Measurements from ENCODE around the gene SPINDOC. TPM values are rescaled to one million over a fixed set of nuclear protein-coding genes. Genes with fewer than 3 reads are reported as not detected.

SPINDOC gene
- total RNA-seq, 2 donors from 2014 or later: 7.0 to 12.1 TPM

DNA sequence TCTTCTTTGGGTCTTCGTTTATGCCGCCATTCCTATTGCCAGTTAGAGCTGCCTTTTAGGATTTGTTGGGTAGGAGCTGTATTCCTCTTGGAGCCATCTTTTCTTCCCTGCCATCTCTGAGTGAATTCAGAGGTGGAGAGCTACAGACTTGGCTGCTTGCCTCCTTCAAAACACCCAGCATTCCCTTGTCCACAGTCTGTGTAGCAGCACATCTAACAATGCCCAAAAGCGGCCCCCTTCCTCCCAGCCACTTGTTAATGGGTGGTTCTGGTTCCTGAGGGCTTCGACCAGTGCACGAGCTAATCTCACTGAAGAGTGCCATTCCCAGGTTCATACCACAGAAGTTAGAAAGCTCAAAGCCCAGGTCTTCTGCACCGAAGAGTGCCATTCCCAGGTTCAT lies 63.4 kb downstream of the SPINDOC start:
- H3K9me3 ChIP-seq: no peaks in the 10 kb centered on the region
- H3K4me1 ChIP-seq: peaks cover 0 to 78% of the 10 kb centered on the region in 2 donors
- no peak for DNase-seq (ENCODE audit: low spot score)
- H3K27me3 ChIP-seq: no peaks in the 10 kb centered on the region
- H3K36me3 ChIP-seq: peaks cover 5% of the 10 kb centered on the region
- H3K4me3 ChIP-seq: no peak overlapping the region
- peak overlapping the region; percentile 71 to 83 for H3K27ac ChIP-seq
- TF ChIP-seq, protein P1, sequence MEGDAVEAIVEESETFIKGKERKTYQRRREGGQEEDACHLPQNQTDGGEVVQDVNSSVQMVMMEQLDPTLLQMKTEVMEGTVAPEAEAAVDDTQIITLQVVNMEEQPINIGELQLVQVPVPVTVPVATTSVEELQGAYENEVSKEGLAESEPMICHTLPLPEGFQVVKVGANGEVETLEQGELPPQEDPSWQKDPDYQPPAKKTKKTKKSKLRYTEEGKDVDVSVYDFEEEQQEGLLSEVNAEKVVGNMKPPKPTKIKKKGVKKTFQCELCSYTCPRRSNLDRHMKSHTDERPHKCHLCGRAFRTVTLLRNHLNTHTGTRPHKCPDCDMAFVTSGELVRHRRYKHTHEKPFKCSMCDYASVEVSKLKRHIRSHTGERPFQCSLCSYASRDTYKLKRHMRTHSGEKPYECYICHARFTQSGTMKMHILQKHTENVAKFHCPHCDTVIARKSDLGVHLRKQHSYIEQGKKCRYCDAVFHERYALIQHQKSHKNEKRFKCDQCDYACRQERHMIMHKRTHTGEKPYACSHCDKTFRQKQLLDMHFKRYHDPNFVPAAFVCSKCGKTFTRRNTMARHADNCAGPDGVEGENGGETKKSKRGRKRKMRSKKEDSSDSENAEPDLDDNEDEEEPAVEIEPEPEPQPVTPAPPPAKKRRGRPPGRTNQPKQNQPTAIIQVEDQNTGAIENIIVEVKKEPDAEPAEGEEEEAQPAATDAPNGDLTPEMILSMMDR (IDR thresholded peaks at IDR 0.05): no peak

Other genes with a start within 250 kb of the SPINDOC start
- gene PLAAT3, start 199.0 kb upstream of the SPINDOC start, total RNA-seq: 100 to 1,000 TPM; 111 TPM
- gene ATL3, start 142.1 kb upstream of the SPINDOC start, total RNA-seq: 10 to 100 TPM; 17.9 to 33.5 TPM
- gene RTN3, start 132.0 kb upstream of the SPINDOC start, total RNA-seq: 10 to 100 TPM; 64.4 to 96.3 TPM
- 10 to 100 TPM; 12.2 to 18.5 TPM for gene ZFTA, start 44.7 kb upstream of the SPINDOC start, total RNA-seq
- 10 to 100 TPM; 29.3 to 31.5 TPM for gene MARK2, start 25.7 kb downstream of the SPINDOC start, total RNA-seq
- 1 to 10 TPM in 1 of 2 donors, under 1 TPM in 1; 0.90 to 1.7 TPM for gene RCOR2, start 103.7 kb downstream of the SPINDOC start, total RNA-seq
- gene NAA40, start 125.5 kb downstream of the SPINDOC start, total RNA-seq: 10 to 100 TPM; 15.4 to 25.5 TPM
- gene COX8A, start 161.2 kb downstream of the SPINDOC start, total RNA-seq: 1,000 to 10,000 TPM in 1 of 2 donors, 100 to 1,000 TPM in 1; 830 to 1,057 TPM
- 10 to 100 TPM; 55.9 to 57.1 TPM for gene OTUB1, start 173.0 kb downstream of the SPINDOC start, total RNA-seq
- gene FLRT1, start 222.5 kb downstream of the SPINDOC start, total RNA-seq: 1 to 10 TPM in 1 of 2 donors, under 1 TPM in 1; 0.67 to 1.7 TPM

Data from right atrium auricular region (tissue), 2 donors.